GM18505 (cell line): ENCODE data around the gene DMBT1.

Source experiments
- ATAC-seq: cut with Tn5 transposase; IDR thresholded peaks from one replicate; pipeline ENCODE4 v1.9.1; 2021; ENCODE audit not compliant: unreplicated experiment
- POLR2A ChIP-seq: IDR thresholded peaks from 4 replicates; pipeline ENCODE4 v1.6.1; 2011; ENCODE audit warnings: borderline replicate concordance; ENCODE audit not compliant: insufficient read depth, insufficient read length; ENCODE audit errors: extremely low read depth

Gene DMBT1

GRCh38 chr10:122665946-122666345 lies 105.4 kb downstream of the DMBT1 start:
- ATAC-seq = no peak
- TF ChIP-seq POLR2A = no peak

GRCh38 chr10:122669045-122669444 lies 108.5 kb downstream of the DMBT1 start:
- TF ChIP-seq POLR2A = no peak
- no peak for ATAC-seq

GRCh38 chr10:122669842-122670241 lies 109.3 kb downstream of the DMBT1 start:
- ATAC-seq = no peak
- no peak for TF ChIP-seq POLR2A

- no peak for ATAC-seq
- TF ChIP-seq POLR2A = no peak
Measured at GRCh38 chr10:122671355-122671754, 110.8 kb downstream of the DMBT1 start.

DNA sequence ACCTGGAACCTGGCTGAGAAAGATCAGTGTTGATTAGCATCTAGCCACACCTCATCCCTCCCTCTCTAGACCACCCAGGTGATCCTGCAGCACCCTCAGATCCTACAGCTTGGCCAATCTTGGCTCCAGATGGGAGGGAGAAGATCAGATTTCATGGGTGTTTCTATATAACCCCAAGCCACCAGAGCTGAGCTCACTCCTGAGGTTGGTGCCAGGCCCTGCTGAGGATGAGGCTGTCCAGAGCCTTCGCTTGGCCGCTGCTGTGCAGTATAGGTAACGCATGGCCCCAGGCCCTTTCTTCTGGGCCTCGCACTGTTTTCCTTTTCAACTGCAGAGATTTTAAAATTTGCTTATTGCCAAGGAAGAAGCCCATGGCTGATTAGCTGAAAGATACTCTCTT lies 112.1 kb downstream of the DMBT1 start:
- ATAC-seq = no peak
- no peak for TF ChIP-seq POLR2A

GRCh38 chr10:122673269-122673668 lies 112.7 kb downstream of the DMBT1 start:
- ATAC-seq = no peak
- TF ChIP-seq POLR2A = no peak

- no peak for TF ChIP-seq POLR2A
- no peak for ATAC-seq
Measured at GRCh38 chr10:122673731-122674130, 113.2 kb downstream of the DMBT1 start.

DNA sequence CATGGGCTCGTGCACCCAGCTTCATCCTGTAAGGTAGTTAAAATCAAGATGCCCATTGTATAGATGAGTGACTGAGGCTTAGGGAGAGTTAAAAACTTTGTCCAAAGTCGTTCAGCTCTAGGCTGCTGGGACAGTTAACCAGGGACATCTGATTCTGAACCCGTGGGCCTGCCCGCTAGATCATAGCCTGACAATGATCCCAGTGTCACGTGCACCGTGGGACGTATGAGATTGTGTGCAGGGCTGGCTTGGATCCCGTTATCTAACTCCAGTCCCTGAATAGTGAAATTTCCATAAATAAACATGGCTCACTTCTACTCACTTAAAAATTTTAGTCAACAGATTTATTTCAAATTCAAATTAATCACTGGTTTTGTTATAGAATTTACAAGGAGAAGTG lies 114.2 kb downstream of the DMBT1 start:
- no peak for TF ChIP-seq POLR2A
- ATAC-seq = no peak

GRCh38 chr10:122675278-122675677 lies 114.7 kb downstream of the DMBT1 start:
- TF ChIP-seq POLR2A = no peak
- no peak for ATAC-seq

- no peak for ATAC-seq
- no peak for TF ChIP-seq POLR2A
Measured at GRCh38 chr10:122678266-122678665, 117.7 kb downstream of the DMBT1 start.

DNA sequence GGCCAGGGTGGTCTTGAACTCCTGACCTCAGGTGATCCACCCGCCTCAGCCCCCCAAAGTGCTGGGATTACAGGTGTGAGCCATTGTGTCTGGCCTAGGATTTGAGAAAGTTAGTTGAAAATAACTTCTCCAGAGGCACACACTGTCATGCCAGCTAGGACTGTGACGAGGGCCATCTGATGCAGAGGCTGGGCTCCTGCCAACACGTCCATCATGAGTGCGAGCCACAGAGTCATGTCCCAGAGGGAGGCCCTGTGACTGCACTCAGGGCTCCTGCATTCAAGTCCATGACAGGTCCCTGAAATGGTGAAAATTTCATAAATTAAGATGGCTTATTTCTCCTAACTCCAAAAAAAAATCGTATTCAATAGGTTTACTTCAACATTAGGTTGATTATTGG lies 122.0 kb downstream of the DMBT1 start:
- no peak for TF ChIP-seq POLR2A
- ATAC-seq = no peak

DNA sequence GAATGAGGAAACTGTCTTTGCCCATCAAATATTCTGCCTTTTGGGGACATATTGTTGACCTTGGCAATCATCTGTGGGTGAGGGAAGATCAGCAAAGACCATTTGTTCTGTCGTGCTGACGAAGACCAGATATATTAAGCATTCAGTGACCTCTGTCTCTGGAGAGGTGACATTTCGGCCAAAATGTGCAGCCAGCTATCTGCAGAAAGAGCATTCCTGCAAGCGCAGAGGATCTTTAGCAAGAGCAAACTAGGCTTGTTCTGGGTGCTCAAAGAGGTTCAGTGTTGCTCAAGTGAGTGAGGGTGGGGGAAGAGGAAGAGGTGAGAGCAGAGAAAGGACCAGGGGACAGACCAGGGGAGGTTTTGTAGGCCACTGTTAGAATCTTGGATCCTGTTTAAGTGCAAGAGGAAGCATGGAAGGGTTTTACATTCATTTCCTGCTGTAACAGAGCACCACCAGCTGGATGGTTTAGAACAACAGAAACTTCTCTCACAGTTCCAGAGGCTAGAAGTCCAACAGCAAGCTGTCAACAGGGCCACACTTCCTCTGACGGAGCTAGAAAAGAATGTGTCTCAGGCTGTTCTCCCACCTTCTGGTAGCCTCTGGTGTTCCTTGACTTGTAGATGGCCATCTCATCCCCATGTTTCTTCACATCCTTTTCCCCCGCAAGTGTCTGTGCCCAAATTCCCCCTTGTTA lies 127.9 kb downstream of the DMBT1 start:
- no peak for TF ChIP-seq POLR2A
- no peak for ATAC-seq

DNA sequence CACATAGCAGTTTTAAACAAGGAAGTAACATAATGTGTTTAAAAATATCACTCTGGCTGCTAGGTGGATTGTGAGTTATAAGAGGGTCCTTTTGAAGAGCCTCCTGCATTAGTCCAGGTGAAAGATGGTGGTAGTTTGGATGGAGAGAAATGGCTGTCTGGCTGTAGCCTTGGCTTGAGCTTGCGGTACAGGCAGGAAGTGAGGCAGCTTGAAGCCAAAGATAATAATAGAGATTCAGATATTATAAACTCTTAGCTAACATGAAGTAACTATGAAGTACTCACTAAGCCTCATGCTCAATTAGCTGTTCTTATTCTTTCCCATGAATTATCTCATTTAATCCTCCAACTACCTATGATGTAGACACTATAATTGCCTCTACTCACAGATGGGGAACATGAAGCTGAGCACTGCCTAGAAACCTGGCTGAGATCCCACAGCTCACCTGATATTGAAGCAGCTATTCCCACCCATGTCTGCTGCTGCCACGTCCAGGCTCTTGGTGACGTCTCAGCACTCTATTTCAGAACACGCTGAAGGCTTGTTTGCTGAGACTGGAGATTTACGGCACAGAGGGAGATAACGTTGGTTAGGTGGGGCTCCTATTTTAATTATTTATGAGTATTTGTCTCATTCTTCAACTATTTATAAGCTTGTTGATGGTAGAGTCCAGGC lies 128.7 kb downstream of the DMBT1 start:
- no peak for ATAC-seq
- TF ChIP-seq POLR2A = no peak

DNA sequence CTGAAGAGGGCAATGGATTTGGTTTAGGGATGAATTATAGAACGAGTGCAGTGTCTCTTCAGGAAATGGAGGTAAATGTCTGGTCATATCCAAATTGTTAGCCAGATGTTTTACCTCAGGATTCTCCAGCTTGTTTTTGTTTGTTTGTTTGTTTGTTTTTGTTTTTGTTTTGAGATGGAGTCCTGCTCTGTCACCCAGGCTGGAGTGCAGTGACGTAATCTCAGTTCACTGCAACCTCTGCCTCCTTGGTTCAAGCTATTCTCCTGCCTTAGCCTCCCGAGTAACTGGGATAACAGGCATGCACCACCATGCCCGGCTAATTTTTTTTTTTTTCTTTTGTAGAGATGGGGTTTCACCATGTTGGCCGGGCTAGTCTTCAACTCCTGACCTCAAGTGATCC lies 132.2 kb downstream of the DMBT1 start:
- ATAC-seq = no peak
- TF ChIP-seq POLR2A = no peak
